ENCODE data around the gene ZNF48. TPM values are rescaled to one million over a fixed set of nuclear protein-coding genes. Genes with fewer than 3 reads are reported as not detected.
A peak's percentile ranks its signal among the peaks of the same experiment; 100 is the strongest.

ZNF48 gene
- total RNA-seq, 1 donor = 10.9 TPM

DNA sequence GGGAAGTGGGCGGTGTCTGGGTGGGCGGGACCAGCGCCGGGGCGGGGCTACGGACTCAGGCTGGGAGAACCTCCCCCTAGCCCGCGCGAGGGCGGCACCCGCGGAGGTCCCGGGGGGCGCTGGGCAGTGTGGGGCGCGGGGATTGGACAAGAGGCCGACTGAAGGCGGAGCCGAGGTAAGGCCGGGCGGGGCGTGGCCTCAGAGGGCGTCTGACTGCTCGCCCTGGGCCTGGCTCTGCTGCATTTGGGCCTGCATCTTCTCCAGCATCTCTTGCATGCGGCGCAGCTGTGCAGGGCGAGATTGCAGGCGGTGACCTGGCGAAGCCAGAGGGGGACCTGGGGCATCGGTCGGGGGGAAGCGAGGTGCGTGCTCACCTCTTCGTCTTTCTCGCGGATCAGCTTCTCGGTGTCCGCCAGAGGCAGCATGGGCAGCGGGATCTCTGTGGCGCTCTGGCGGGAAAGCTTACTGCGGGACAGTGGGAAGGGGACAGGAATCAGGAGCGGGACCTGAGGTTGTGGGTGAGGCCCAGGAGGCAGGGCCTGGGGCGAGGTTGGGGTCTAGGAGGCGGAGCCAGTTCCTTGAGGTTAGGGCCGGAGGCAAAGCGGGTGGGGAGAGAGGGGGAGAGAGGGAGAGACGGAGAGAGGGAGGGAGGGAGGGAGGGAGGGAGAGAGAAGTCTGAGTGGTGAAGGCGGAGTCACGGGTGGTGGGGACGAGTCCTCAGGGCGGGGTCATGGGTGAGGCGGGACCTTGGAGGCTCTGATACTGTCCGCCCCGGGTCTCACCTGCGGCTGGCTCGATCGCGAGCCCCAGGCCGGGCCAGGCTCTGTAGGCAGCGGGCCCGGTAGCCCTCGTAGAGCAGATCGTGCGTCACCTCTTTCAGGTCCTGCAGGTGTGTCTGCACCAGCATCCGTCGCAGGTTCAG lies 16.7 kb upstream of the ZNF48 start:
- TF ChIP-seq, protein P1, sequence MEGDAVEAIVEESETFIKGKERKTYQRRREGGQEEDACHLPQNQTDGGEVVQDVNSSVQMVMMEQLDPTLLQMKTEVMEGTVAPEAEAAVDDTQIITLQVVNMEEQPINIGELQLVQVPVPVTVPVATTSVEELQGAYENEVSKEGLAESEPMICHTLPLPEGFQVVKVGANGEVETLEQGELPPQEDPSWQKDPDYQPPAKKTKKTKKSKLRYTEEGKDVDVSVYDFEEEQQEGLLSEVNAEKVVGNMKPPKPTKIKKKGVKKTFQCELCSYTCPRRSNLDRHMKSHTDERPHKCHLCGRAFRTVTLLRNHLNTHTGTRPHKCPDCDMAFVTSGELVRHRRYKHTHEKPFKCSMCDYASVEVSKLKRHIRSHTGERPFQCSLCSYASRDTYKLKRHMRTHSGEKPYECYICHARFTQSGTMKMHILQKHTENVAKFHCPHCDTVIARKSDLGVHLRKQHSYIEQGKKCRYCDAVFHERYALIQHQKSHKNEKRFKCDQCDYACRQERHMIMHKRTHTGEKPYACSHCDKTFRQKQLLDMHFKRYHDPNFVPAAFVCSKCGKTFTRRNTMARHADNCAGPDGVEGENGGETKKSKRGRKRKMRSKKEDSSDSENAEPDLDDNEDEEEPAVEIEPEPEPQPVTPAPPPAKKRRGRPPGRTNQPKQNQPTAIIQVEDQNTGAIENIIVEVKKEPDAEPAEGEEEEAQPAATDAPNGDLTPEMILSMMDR (IDR thresholded peaks at IDR 0.05; ENCODE audit: extremely low read depth, low read depth, low read length) = peak; percentile 30
- Histone ChIP-seq H3K27me3 (ENCODE audit: insufficient read depth, low read length) (no peaks in the 10 kb centered on the region), H3K4me1 (ENCODE audit: insufficient read depth, low read length) (peaks cover 14% of the 10 kb centered on the region), H3K27ac (ENCODE audit: low read depth, low read length) (peak overlapping the region; percentile 91), H4K20me1 (ENCODE audit: insufficient read depth, low read length) (peaks cover 8% of the 10 kb centered on the region), H3K36me3 (ENCODE audit: insufficient read depth, low read length) (no peaks in the 10 kb centered on the region), H3K9me3 (ENCODE audit: low read depth, low read length) (no peaks in the 10 kb centered on the region), H3K4me2 (ENCODE audit: insufficient read depth, low read length) (peak overlapping the region; percentile 95), H3K79me2 (ENCODE audit: insufficient read depth, low read length) (peaks cover 4% of the 10 kb centered on the region), H2AFZ (ENCODE audit: low read length) (peak overlapping the region; percentile 93), H3K4me3 (ENCODE audit: insufficient read depth, low read length) (peak overlapping the region; percentile 88)
- DNase-seq (ENCODE audit: insufficient read length, low spot score, missing footprints) = peak; percentile 100

DNA sequence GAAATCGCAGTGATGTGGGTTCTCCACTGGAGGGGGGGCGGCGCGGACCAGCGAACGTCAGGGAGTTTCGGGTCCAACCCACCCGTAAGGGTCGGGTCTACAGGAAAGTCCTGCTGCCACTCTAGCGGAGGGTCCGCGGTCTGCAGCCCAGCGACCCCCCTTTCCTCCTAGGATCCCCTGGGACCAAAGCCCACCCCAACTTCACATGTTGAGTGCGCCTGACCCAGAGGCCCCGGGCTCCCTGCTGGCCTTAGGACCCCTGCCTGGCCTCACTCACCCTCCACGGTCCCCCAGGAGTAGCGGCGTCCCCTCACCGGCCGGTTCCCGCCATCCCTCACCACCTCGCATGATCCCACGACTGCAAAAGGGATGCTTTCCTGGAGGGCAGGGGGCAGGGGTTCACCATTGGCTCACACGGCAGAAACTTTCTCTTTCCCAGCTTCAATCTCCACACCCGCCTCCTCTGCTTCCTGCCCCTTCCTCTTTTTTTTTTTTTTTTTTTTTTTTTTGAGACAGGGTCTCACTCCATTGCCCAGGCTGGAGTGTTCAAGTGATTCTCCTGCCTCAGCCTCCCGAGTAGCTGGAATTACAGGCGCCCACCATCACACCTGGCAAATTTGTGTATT lies 15.9 kb upstream of the ZNF48 start:
- H2AFZ ChIP-seq (ENCODE audit: low read length) = peak overlapping the region; percentile 50
- TF ChIP-seq, protein P1 (IDR thresholded peaks at IDR 0.05; ENCODE audit: extremely low read depth, low read depth, low read length) = no peak
- H3K36me3 ChIP-seq (ENCODE audit: insufficient read depth, low read length) = no peaks in the 10 kb centered on the region
- H3K9me3 ChIP-seq (ENCODE audit: low read depth, low read length) = no peaks in the 10 kb centered on the region
- peak; percentile 19 for DNase-seq (ENCODE audit: insufficient read length, low spot score, missing footprints)
- H3K4me1 ChIP-seq (ENCODE audit: insufficient read depth, low read length) = peaks cover 14% of the 10 kb centered on the region
- peaks cover 8% of the 10 kb centered on the region for H4K20me1 ChIP-seq (ENCODE audit: insufficient read depth, low read length)
- no peak overlapping the region for H3K27ac ChIP-seq (ENCODE audit: low read depth, low read length)
- peak overlapping the region; percentile 95 for H3K4me2 ChIP-seq (ENCODE audit: insufficient read depth, low read length)
- peak overlapping the region; percentile 88 for H3K4me3 ChIP-seq (ENCODE audit: insufficient read depth, low read length)
- peaks cover 4% of the 10 kb centered on the region for H3K79me2 ChIP-seq (ENCODE audit: insufficient read depth, low read length)
- H3K27me3 ChIP-seq (ENCODE audit: insufficient read depth, low read length) = no peaks in the 10 kb centered on the region

DNA sequence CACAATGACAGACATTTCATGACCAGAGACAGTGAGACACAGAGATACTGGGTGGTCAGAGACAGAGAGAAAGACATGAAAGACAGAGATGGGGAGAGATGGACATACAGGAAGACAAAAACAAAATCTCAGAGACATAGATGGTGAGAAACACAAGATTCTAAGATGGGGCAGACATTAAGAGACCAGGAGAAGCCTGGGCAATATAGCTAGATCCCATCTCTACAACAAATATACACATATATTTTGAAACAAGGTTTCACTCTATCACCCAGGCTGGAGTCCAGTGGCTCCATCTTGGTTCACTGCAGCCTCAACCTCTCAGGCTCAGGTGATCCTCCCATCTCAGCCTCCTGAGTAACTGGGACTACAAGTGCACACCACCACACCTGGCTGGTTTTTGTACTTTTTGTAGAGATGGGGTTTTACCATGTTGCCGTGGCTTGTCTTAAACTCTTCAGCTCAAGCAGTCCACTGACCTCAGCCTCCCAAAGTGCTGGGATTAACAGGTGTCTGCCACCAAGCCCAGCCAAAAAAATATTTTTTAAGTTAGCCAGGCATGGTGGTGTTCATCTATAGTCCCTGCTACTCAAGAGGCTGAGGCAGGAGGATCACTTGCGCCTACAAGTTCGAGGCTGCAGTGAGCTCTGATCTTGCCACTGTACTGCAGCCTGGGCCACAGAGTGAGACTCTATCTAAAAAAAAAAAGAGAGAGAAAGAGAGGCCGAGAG lies 15.0 kb upstream of the ZNF48 start:
- Histone ChIP-seq H3K4me2 (ENCODE audit: insufficient read depth, low read length) (no peak overlapping the region), H3K36me3 (ENCODE audit: insufficient read depth, low read length) (no peaks in the 10 kb centered on the region), H3K79me2 (ENCODE audit: insufficient read depth, low read length) (peaks cover 4% of the 10 kb centered on the region), H2AFZ (ENCODE audit: low read length) (no peak overlapping the region), H4K20me1 (ENCODE audit: insufficient read depth, low read length) (peaks cover 8% of the 10 kb centered on the region), H3K27me3 (ENCODE audit: insufficient read depth, low read length) (no peaks in the 10 kb centered on the region), H3K4me3 (ENCODE audit: insufficient read depth, low read length) (no peak overlapping the region), H3K27ac (ENCODE audit: low read depth, low read length) (no peak overlapping the region), H3K9me3 (ENCODE audit: low read depth, low read length) (no peaks in the 10 kb centered on the region), H3K4me1 (ENCODE audit: insufficient read depth, low read length) (peaks cover 14% of the 10 kb centered on the region)
- TF ChIP-seq, protein P1 (IDR thresholded peaks at IDR 0.05; ENCODE audit: extremely low read depth, low read depth, low read length) = no peak
- DNase-seq (ENCODE audit: insufficient read length, low spot score, missing footprints) = peak; percentile 19

Measured in osteoblast (primary cell).